ENCODE results near the gene SLC17A1.

DNA sequence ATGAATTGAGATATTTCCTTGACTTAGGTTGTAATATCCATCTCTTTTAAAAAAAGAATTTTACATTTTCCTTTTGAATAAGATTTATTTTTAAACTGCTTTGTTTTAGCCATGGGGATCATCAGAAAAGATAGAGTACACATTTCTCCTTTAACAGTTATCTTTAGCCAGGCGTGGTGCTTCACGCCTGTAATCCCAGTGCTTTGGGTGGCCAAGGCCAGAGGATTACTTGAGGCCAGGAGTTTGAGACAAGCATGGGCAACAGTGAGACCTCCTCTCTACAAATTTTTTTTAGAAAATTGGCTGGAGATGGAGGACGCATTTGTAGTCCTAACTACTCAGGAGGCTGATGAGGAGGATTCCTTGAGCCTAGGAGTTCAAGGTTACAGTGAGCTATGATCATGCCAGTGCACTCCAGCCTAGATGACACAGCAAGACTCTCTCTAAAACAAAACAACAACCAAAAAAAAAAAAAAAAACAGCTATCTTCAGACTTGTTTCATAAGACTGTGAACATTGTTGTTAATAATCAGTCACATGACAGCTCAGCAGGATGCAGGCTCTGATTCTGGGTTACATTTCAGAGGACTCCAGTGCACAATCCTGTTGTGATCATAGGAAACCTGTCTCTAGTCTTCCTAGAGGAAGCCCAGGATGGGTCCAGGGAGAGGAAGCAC is 44.2 kb upstream of the SLC17A1 start:
- TF ChIP-seq, protein P1, sequence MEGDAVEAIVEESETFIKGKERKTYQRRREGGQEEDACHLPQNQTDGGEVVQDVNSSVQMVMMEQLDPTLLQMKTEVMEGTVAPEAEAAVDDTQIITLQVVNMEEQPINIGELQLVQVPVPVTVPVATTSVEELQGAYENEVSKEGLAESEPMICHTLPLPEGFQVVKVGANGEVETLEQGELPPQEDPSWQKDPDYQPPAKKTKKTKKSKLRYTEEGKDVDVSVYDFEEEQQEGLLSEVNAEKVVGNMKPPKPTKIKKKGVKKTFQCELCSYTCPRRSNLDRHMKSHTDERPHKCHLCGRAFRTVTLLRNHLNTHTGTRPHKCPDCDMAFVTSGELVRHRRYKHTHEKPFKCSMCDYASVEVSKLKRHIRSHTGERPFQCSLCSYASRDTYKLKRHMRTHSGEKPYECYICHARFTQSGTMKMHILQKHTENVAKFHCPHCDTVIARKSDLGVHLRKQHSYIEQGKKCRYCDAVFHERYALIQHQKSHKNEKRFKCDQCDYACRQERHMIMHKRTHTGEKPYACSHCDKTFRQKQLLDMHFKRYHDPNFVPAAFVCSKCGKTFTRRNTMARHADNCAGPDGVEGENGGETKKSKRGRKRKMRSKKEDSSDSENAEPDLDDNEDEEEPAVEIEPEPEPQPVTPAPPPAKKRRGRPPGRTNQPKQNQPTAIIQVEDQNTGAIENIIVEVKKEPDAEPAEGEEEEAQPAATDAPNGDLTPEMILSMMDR (CRISPR knock-in tag; IDR thresholded peaks at IDR 0.05) = no peak
- TF ChIP-seq ZKSCAN1 (IDR thresholded peaks at IDR 0.05; ENCODE audit: low read length) (no peak), PLRG1 (conservative IDR thresholded peaks at IDR 0.05) (no peak), ZZZ3 (CRISPR knock-in tag; IDR thresholded peaks at IDR 0.05; ENCODE audit: borderline replicate concordance) (no peak), HOXA7 (CRISPR knock-in tag; IDR thresholded peaks at IDR 0.05) (no peak), SIN3A (IDR thresholded peaks at IDR 0.05; ENCODE audit: borderline replicate concordance, low read depth, low read length) (no peak), POLR2A (IDR thresholded peaks at IDR 0.05; ENCODE audit: insufficient read depth in 1 of 2, low read depth in 2 of 2, low read length in 2 of 2) (no peak)
- TF ChIP-seq, protein P2, sequence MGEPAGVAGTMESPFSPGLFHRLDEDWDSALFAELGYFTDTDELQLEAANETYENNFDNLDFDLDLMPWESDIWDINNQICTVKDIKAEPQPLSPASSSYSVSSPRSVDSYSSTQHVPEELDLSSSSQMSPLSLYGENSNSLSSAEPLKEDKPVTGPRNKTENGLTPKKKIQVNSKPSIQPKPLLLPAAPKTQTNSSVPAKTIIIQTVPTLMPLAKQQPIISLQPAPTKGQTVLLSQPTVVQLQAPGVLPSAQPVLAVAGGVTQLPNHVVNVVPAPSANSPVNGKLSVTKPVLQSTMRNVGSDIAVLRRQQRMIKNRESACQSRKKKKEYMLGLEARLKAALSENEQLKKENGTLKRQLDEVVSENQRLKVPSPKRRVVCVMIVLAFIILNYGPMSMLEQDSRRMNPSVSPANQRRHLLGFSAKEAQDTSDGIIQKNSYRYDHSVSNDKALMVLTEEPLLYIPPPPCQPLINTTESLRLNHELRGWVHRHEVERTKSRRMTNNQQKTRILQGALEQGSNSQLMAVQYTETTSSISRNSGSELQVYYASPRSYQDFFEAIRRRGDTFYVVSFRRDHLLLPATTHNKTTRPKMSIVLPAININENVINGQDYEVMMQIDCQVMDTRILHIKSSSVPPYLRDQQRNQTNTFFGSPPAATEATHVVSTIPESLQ (CRISPR knock-in tag; conservative IDR thresholded peaks at IDR 0.05) = no peak

Data from HepG2 (cell line).